K562 (cell line): ENCODE data around the gene WIF1. TPM values are rescaled to one million over a fixed set of nuclear protein-coding genes. Genes with fewer than 3 reads are reported as not detected.

Experiments
- ATAC-seq: fragments of 200-7000 bp; cut with Tn5 transposase; 3 replicates; pipeline ENCODE4 v1.9.1; 2020; ENCODE audit warnings: moderate library complexity
- BruUV-seq: library from RNA; stranded (reverse); fragments of 400-500 nt; replicated peaks from 2 replicates; lab custom pipeline; 2021; lab: Mats Ljungman, UMichigan
- CTCF ChIA-PET: fragments of 300-600 bp; formaldehyde crosslinking; extraction: SDS; loops from one replicate; lab custom pipeline; 2021; ENCODE audit warnings: low intra/inter-chr PET ratio; lab: Yijun Ruan, JAX
- POLR2A ChIA-PET: fragments of 300-600, 350-650 bp; sonication (Branson Sonifier 250); formaldehyde crosslinking; extraction: SDS; loops from one replicate; lab custom pipeline; 2021; ENCODE audit warnings: antibody characterized with exemption, inconsistent platforms; lab: Yijun Ruan, JAX
- DNase-seq, 4 experiments: peaks; one replicate each; pipeline versions ENCODE4 v3.0.0 to v3.0.0-alpha.2; 2011 to 2018; ENCODE audit warnings: low spot score in 3 of 4, mixed read lengths in 3 of 4; ENCODE audit errors: extremely low read depth in 1 of 4
- FAIRE-seq: peaks from 2 replicates; lab custom pipeline; 2011; peaks lifted over from hg19 to GRCh38; lab: Jason Lieb, UNC
- H2AFZ ChIP-seq: 2 replicates; pipeline ENCODE4 v1.6.0; 2011; ENCODE audit warnings: low read depth, low read length, control low read depth, inconsistent platforms
- H3K27ac ChIP-seq: fragments of 200-600 bp; 3 replicates; pipeline ENCODE4 v1.8.0; 2011; ENCODE audit warnings: low read depth, mild to moderate bottlenecking, control low read depth, inconsistent platforms, low read length, moderate library complexity, mixed read lengths; ENCODE audit errors: extremely low read depth
- H3K27me3 ChIP-seq, 2 experiments: fragments of 300-600 bp in 1 of 2; 2 replicates in 1 of 2; 3 replicates in 1 of 2; pipeline versions ENCODE4 v1.6.0 to v1.8.0; 2011; ENCODE audit warnings: inconsistent platforms in 2 of 2, low read length in 2 of 2, mild to moderate bottlenecking in 1 of 2, mixed read lengths in 1 of 2, moderate library complexity in 1 of 2; ENCODE audit not compliant: control insufficient read depth in 2 of 2, insufficient read depth in 2 of 2
- H3K36me3 ChIP-seq: fragments of 300-600 bp; 3 replicates; pipeline ENCODE4 v1.8.0; 2011; ENCODE audit warnings: mild to moderate bottlenecking, low read length, inconsistent platforms; ENCODE audit not compliant: control insufficient read depth, insufficient read depth
- H3K4me1 ChIP-seq, 2 experiments: fragments of 200-600 bp in 1 of 2; replicated peaks in 1 of 2; 2 replicates in 1 of 2; 3 replicates in 1 of 2; pipeline versions ENCODE4 v1.5.1 to v1.8.0; 2011; ENCODE audit warnings: inconsistent platforms in 2 of 2, low read length in 2 of 2, mild to moderate bottlenecking in 1 of 2, mixed read lengths in 1 of 2, moderate library complexity in 1 of 2; ENCODE audit not compliant: control insufficient read depth in 2 of 2, insufficient read depth in 2 of 2
- H3K4me2 ChIP-seq: 2 replicates; pipeline ENCODE4 v1.6.1; 2011; ENCODE audit warnings: low read length, control low read depth, inconsistent platforms, mixed read lengths; ENCODE audit not compliant: insufficient read depth
- H3K4me3 ChIP-seq: fragments of 200-600 bp; sonication (generic), shearing (Covaris generic); 2 replicates; pipeline ENCODE4 v1.5.1; 2016; ENCODE audit warnings: control low read depth, inconsistent platforms
- H3K79me2 ChIP-seq: fragments of 200-600 bp; 3 replicates; pipeline ENCODE4 v1.8.0; 2011; ENCODE audit warnings: low read length, inconsistent platforms; ENCODE audit not compliant: control insufficient read depth, insufficient read depth
- H3K9ac ChIP-seq, 2 experiments: 2 replicates each; pipeline versions ENCODE4 v1.6.0 to v1.6.1; 2011; ENCODE audit warnings: low read depth in 2 of 2, low read length in 2 of 2, control low read depth in 1 of 2, inconsistent platforms in 1 of 2, mild to moderate bottlenecking in 1 of 2, mixed read lengths in 1 of 2; ENCODE audit not compliant: insufficient read depth in 1 of 2
- H3K9me1 ChIP-seq: one replicate; pipeline ENCODE4 v1.6.0; 2011; ENCODE audit warnings: inconsistent platforms, mild to moderate bottlenecking, low read length, moderate library complexity; ENCODE audit not compliant: control insufficient read depth, insufficient read depth
- H3K9me3 ChIP-seq: replicated peaks from 2 replicates; pipeline ENCODE4 v1.5.1; 2011; ENCODE audit warnings: low read depth, low read length, inconsistent platforms; ENCODE audit not compliant: control insufficient read depth, insufficient read depth
- H4K20me1 ChIP-seq: replicated peaks from 2 replicates; pipeline ENCODE4 v1.6.1; 2011; ENCODE audit warnings: low read length, inconsistent platforms, mixed read lengths; ENCODE audit not compliant: control insufficient read depth, insufficient read depth
- GABPA ChIP-seq: fragments of 200-800 bp; sonication (Bioruptor generic); conservative IDR thresholded peaks from 2 replicates; pipeline ENCODE4 v1.6.1; 2016; ENCODE audit warnings: low read depth, missing genetic modification characterization, missing compliant biosample characterization
- IRF2 ChIP-seq: sonication (generic); formaldehyde crosslinking; IDR thresholded peaks from 2 replicates; pipeline ENCODE4 v1.8.1; 2022; ENCODE audit warnings: mild to moderate bottlenecking, missing genetic modification reagents
- MTA3 ChIP-seq: fragments of 450-650 bp; formaldehyde crosslinking; IDR thresholded peaks from 2 replicates; pipeline ENCODE4 v1.6.1; 2017; ENCODE audit warnings: mild to moderate bottlenecking, borderline replicate concordance
- PBX2 ChIP-seq, 2 experiments: IDR thresholded peaks in 1 of 2; conservative IDR thresholded peaks in 1 of 2; 2 replicates each; pipeline ENCODE4 v1.6.1; 2016; ENCODE audit warnings: low read depth in 2 of 2, mild to moderate bottlenecking in 1 of 2, missing compliant biosample characterization in 1 of 2, missing genetic modification characterization in 1 of 2, moderate library complexity in 1 of 2
- PCBP2 ChIP-seq: fragments of 200-400 bp; formaldehyde crosslinking; IDR thresholded peaks from 2 replicates; pipeline ENCODE4 v1.6.1; 2018; ENCODE audit warnings: low read length, low read depth, mild to moderate bottlenecking, moderate library complexity; ENCODE audit not compliant: poor library complexity, severe bottlenecking
- TAF15 ChIP-seq: fragments of 200-400 bp; formaldehyde crosslinking; IDR thresholded peaks from 2 replicates; pipeline ENCODE4 v1.6.1; 2017; ENCODE audit warnings: mild to moderate bottlenecking, low read depth, low read length, moderate library complexity
- WGBS: fragments of 100-300 bp; shearing (Covaris generic); methylation state at CpG from one replicate; pipeline ENCODE4 v1.1.6; 2016; ENCODE audit warnings: low coverage, mixed read lengths; ENCODE audit not compliant: insufficient coverage; ENCODE audit errors: missing lambda C conversion rate; 5-methylcytosine and 5-hydroxymethylcytosine counted together
- in situ Hi-C: fragments of 300-500 bp; cut with MboI; formaldehyde crosslinking; loops from 4 replicates; pipeline ENCODE4 v1.15.0; 2018; ENCODE audit warnings: inconsistent platforms, mixed read lengths
- intact Hi-C: fragments of 100-400 bp; cut with micrococcal nuclease; formaldehyde crosslinking; loops from 2 replicates; pipeline ENCODE4 v1.14.2; 2022
- polyA plus RNA-seq, 8 experiments: library from polyadenylated mRNA; depleted of rRNA in 4 of 8; stranded (reverse) in 5 of 8; unstranded in 3 of 8; fragments of >200 nt; fragmentation: Nextera tagmentation in 2 of 8; fragmentation: Illumina TruSeq in 1 of 8; extraction: Ambion mirVana in 2 of 8; extraction: Trizol in 1 of 8; gene quantifications; 2 replicates each; pipeline versions ENCODE4 v1.2.1 to v1.2.3, GENCODE V29; 2011 to 2014; ENCODE audit warnings: inconsistent platforms in 1 of 8, missing spikeins in 1 of 8
- total RNA-seq, 7 experiments: library from RNA; depleted of rRNA in 6 of 7; stranded (reverse); fragments of >200 nt in 6 of 7; fragmentation: Illumina TruSeq in 2 of 7; extraction: Trizol in 2 of 7; gene quantifications; 2 replicates each; pipeline versions ENCODE4 v1.2.1 to v1.2.3, GENCODE V29; 2011 to 2021; ENCODE audit warnings: low replicate concordance in 1 of 7

Gene WIF1
- total and polyA plus RNA-seq, 9 of the 15 experiments (the other 6 are each of a cell fraction or from before 2014, with no cell fraction given): not detected

- FAIRE-seq (no peak), ATAC-seq (no peak), DNase-seq (no peak)
- H3K4me3 ChIP-seq: no peak overlapping the region
- no peak overlapping the region for H3K27ac ChIP-seq
- ChIA-PET CTCF (no interaction called here), POLR2A (no interaction called here)
- no peaks in the 10 kb centered on the region for H3K9me3 ChIP-seq
- H3K79me2 ChIP-seq: no peaks in the 10 kb centered on the region
- 0% methylated on average over 1 of the region's 1 CpG for WGBS
- no peaks in the 10 kb centered on the region for H3K9me1 ChIP-seq
- no peaks in the 10 kb centered on the region for H3K27me3 ChIP-seq
- H3K36me3 ChIP-seq: no peaks in the 10 kb centered on the region
- in situ Hi-C loops: no loop called here
- TF ChIP-seq PCBP2 (no peak), IRF2 (CRISPR knock-in tag) (no peak), MTA3 (no peak), GABPA (tag) (no peak), PBX2 (CRISPR knock-in tag; IDR thresholded peaks at IDR 0.05; ENCODE audit: low read depth) (no peak), PBX2 (tag; conservative IDR thresholded peaks at IDR 0.05; ENCODE audit: low read depth) (no peak), TAF15 (no peak)
- no peak overlapping the region for H3K9ac ChIP-seq
- H4K20me1 ChIP-seq: no peaks in the 10 kb centered on the region
- H2AFZ ChIP-seq: no peak overlapping the region
- H3K4me2 ChIP-seq: no peak overlapping the region
- BruUV-seq: no TSS peak
- intact Hi-C loops: no loop called here
- no peaks in the 10 kb centered on the region for H3K4me1 ChIP-seq
These were observed 7.5 kb downstream of the WIF1 start for GRCh38 chr12:65113621-65114035.
